ENCODE results near the gene SPOCK1. TPM values are rescaled to one million over a fixed set of nuclear protein-coding genes. Genes with fewer than 3 reads are reported as not detected.
"Not testable (repeated sequence)": the region's sequence is repeated elsewhere in the genome, so short reads cannot be mapped to it uniquely, and the experiment has no call there.

Gene SPOCK1
- total RNA-seq, 4 donors from 2014 or later = 1.1 to 6.4 (median 4.2) TPM; not detected in 1

GRCh38 chr5:137260820-137261695 is 238.1 kb downstream of the SPOCK1 start:
- no peak overlapping the region for H3K4me3 ChIP-seq
- DNase-seq = no peak
- no peaks in the 10 kb centered on the region for H3K9me3 ChIP-seq
- H3K27me3 ChIP-seq = no peaks in the 10 kb centered on the region
- H3K27ac ChIP-seq = no peak overlapping the region
- no peak for TF ChIP-seq CTCF (IDR thresholded peaks at IDR 0.05)
- TF ChIP-seq POLR2A (IDR thresholded peaks at IDR 0.05) = no peak
- no peaks in the 10 kb centered on the region for H3K36me3 ChIP-seq
- no peaks in the 10 kb centered on the region for H3K4me1 ChIP-seq

- H3K9me3 ChIP-seq, H3K4me1 ChIP-seq, DNase-seq, H3K27me3 ChIP-seq, H3K36me3 ChIP-seq, H3K4me3 ChIP-seq, H3K27ac ChIP-seq: not testable (repeated sequence)
Measured at GRCh38 chr5:137259115-137259514, 240.0 kb downstream of the SPOCK1 start.

GRCh38 chr5:137254119-137255090 is 244.7 kb downstream of the SPOCK1 start:
- TF ChIP-seq CTCF (IDR thresholded peaks at IDR 0.05) = no peak
- TF ChIP-seq POLR2A (IDR thresholded peaks at IDR 0.05) = no peak
- no peak for DNase-seq
- no peak overlapping the region for H3K4me3 ChIP-seq
- H3K27ac ChIP-seq = peak overlapping the region in 1 of 4 donors; percentile 54
- H3K9me3 ChIP-seq = no peaks in the 10 kb centered on the region
- no peaks in the 10 kb centered on the region for H3K4me1 ChIP-seq
- H3K27me3 ChIP-seq = no peaks in the 10 kb centered on the region
- H3K36me3 ChIP-seq = no peaks in the 10 kb centered on the region

GRCh38 chr5:137252512-137252911 is 246.6 kb downstream of the SPOCK1 start:
- Histone ChIP-seq H3K27me3 (no peaks in the 10 kb centered on the region), H3K9me3 (no peaks in the 10 kb centered on the region), H3K27ac (peak overlapping the region in 1 of 4 donors; percentile 26), H3K36me3 (no peaks in the 10 kb centered on the region), H3K4me1 (no peaks in the 10 kb centered on the region), H3K4me3 (no peak overlapping the region)
- TF ChIP-seq CTCF (IDR thresholded peaks at IDR 0.05) = no peak
- TF ChIP-seq POLR2A (IDR thresholded peaks at IDR 0.05) = no peak
- DNase-seq = no peak

- Histone ChIP-seq H3K36me3 (no peaks in the 10 kb centered on the region), H3K4me1 (no peaks in the 10 kb centered on the region), H3K27me3 (no peaks in the 10 kb centered on the region)
Measured at GRCh38 chr5:137250421-137250820, 248.7 kb downstream of the SPOCK1 start.

More at GRCh38 chr5:137250421-137250820, 248.7 kb downstream of the SPOCK1 start:
- no peaks in the 10 kb centered on the region for H3K9me3 ChIP-seq
- H3K27ac ChIP-seq = no peak overlapping the region
- no peak for TF ChIP-seq CTCF (IDR thresholded peaks at IDR 0.05)
- no peak for TF ChIP-seq POLR2A (IDR thresholded peaks at IDR 0.05)
- DNase-seq = no peak
- no peak overlapping the region for H3K4me3 ChIP-seq

Measured in Peyer's patch (tissue), 4 donors.